HepG2 (cell line): ENCODE results near the gene GNAI2. TPM values are rescaled to one million over a fixed set of nuclear protein-coding genes. Genes with fewer than 3 reads are reported as not detected.

ENCODE experiments used
- ATAC-seq: fragments of 200-7000 bp; cut with Tn5 transposase; 3 replicates; pipeline ENCODE4 v1.9.1; 2020; ENCODE audit warnings: mild to moderate bottlenecking, moderate library complexity
- BruUV-seq: library from RNA; stranded (reverse); fragments of 400-500 nt; replicated peaks from 2 replicates; lab custom pipeline; 2021; lab: Mats Ljungman, UMichigan
- CTCF ChIA-PET: fragments of 300-600 bp; formaldehyde crosslinking; extraction: SDS; loops from one replicate; lab custom pipeline; 2021; ENCODE audit warnings: low total read pairs, inconsistent platforms, low intra/inter-chr PET ratio; lab: Yijun Ruan, JAX
- POLR2A ChIA-PET: fragments of 350-600 bp; sonication (Branson Sonifier 250); formaldehyde crosslinking; loops from one replicate; lab custom pipeline; 2020; ENCODE audit warnings: antibody characterized with exemption, inconsistent platforms; lab: Yijun Ruan, JAX
- DNase-seq: peaks from one replicate; pipeline ENCODE4 v3.0.0-alpha.2; 2015; ENCODE audit warnings: low spot score
- FAIRE-seq: peaks from 3 replicates; lab custom pipeline; 2011; peaks lifted over from hg19 to GRCh38; lab: Jason Lieb, UNC
- H2AFZ ChIP-seq: one replicate; pipeline ENCODE4 v1.6.1; 2011; ENCODE audit warnings: low read length, inconsistent platforms
- H3K27ac ChIP-seq: fragments of 300-600 bp; 3 replicates; pipeline ENCODE4 v1.8.0; 2011; ENCODE audit warnings: mixed run types, mild to moderate bottlenecking, mixed read lengths, low read length, inconsistent platforms; ENCODE audit not compliant: insufficient read depth; ENCODE audit errors: extremely low read length
- H3K27me3 ChIP-seq, 2 experiments: fragments of 200-600 bp in 1 of 2; 2 replicates in 1 of 2; 3 replicates in 1 of 2; pipeline versions ENCODE4 v1.6.0 to v1.8.0; 2011; ENCODE audit warnings: low read length in 2 of 2, mild to moderate bottlenecking in 2 of 2, moderate library complexity in 2 of 2, inconsistent platforms in 1 of 2; ENCODE audit not compliant: insufficient read depth in 2 of 2, control insufficient read depth in 1 of 2
- H3K36me3 ChIP-seq, 2 experiments: fragments of 200-600 bp in 1 of 2; replicated peaks in 1 of 2; 2 replicates in 1 of 2; 3 replicates in 1 of 2; pipeline versions ENCODE4 v1.5.1 to v1.8.0; 2011; ENCODE audit warnings: low read length in 2 of 2, inconsistent platforms in 1 of 2; ENCODE audit not compliant: insufficient read depth in 2 of 2, control insufficient read depth in 1 of 2
- H3K4me1 ChIP-seq: 2 replicates; pipeline ENCODE4 v1.5.1; 2012; ENCODE audit warnings: low read length, inconsistent platforms; ENCODE audit not compliant: insufficient read depth
- H3K4me2 ChIP-seq: 2 replicates; pipeline ENCODE4 v1.6.0; 2011; ENCODE audit warnings: low read depth, low read length, inconsistent platforms
- H3K4me3 ChIP-seq, 3 experiments: fragments of 200-600 bp in 1 of 3; sonication (generic), shearing (Covaris generic) in 1 of 3; replicated peaks in 1 of 3; 2 replicates each; pipeline ENCODE4 v1.5.1; 2011 to 2016; ENCODE audit warnings: low read length in 3 of 3, inconsistent platforms in 2 of 3, low read depth in 2 of 3, mild to moderate bottlenecking in 2 of 3, control low read depth in 1 of 3, mixed read lengths in 1 of 3; ENCODE audit not compliant: insufficient read depth in 1 of 3
- H3K79me2 ChIP-seq: one replicate; pipeline ENCODE4 v1.6.1; 2011; ENCODE audit warnings: low read length, inconsistent platforms; ENCODE audit not compliant: insufficient read depth
- H3K9ac ChIP-seq: 2 replicates; pipeline ENCODE4 v1.6.0; 2011; ENCODE audit warnings: mild to moderate bottlenecking, low read depth, low read length, inconsistent platforms; ENCODE audit not compliant: insufficient read depth
- H3K9me3 ChIP-seq: 2 replicates; pipeline ENCODE4 v1.5.1; 2012; ENCODE audit warnings: mild to moderate bottlenecking, low read length
- H4K20me1 ChIP-seq: 2 replicates; pipeline ENCODE4 v1.6.0; 2011; ENCODE audit warnings: inconsistent platforms, mild to moderate bottlenecking, low read length, moderate library complexity; ENCODE audit not compliant: insufficient read depth
- CCAR2 ChIP-seq: fragments of 200-400 bp; formaldehyde crosslinking; optimal IDR thresholded peaks from 2 replicates; pipeline ENCODE3; 2018; ENCODE audit warnings: low read depth, mild to moderate bottlenecking, low read length, moderate library complexity
- NCOA5 ChIP-seq: sonication (generic); formaldehyde crosslinking; IDR thresholded peaks from 2 replicates; pipeline ENCODE4 v1.4.0; 2020; ENCODE audit warnings: missing genetic modification reagents
- PPARG ChIP-seq: conservative IDR thresholded peaks from 2 replicates; pipeline ENCODE4 v1.6.1; 2016; ENCODE audit warnings: missing biosample characterization, missing genetic modification reagents
- RBFOX2 ChIP-seq: fragments of 200-400 bp; formaldehyde crosslinking; IDR thresholded peaks from 2 replicates; pipeline ENCODE4 v1.6.1; 2017; ENCODE audit warnings: low read depth, mild to moderate bottlenecking, low read length
- THAP11 ChIP-seq: IDR thresholded peaks from 2 replicates; pipeline ENCODE4 v1.6.1; 2016; ENCODE audit warnings: missing biosample characterization, missing genetic modification reagents
- ZMYM2 ChIP-seq: sonication (generic); formaldehyde crosslinking; IDR thresholded peaks from 2 replicates; pipeline ENCODE4 v1.8.0; 2022; ENCODE audit warnings: mild to moderate bottlenecking, missing genetic modification reagents
- ZNF724P ChIP-seq: sonication (generic); formaldehyde crosslinking; IDR thresholded peaks from 2 replicates; pipeline ENCODE4 v1.8.0; 2022; ENCODE audit warnings: missing genetic modification reagents, borderline replicate concordance
- WGBS: methylation state at CpG from one replicate; pipeline ENCODE4 v1.1.6; 2017; ENCODE audit warnings: low lambda C conversion rate; 5-methylcytosine and 5-hydroxymethylcytosine counted together
- in situ Hi-C: cut with HindIII; loops from 2 replicates; pipeline ENCODE4 v1.10.0; 2017; ENCODE audit warnings: low pct_unique_long_range_greater_than_20kb; ENCODE audit not compliant: extremely low pct_ligation_motif_present
- intact Hi-C: fragments of 100-400 bp; cut with micrococcal nuclease; formaldehyde crosslinking; loops from one replicate; pipeline ENCODE4 v1.10.0; 2022; ENCODE audit not compliant: unreplicated experiment
- polyA plus RNA-seq, 8 experiments: library from polyadenylated mRNA; depleted of rRNA in 3 of 8; stranded (reverse) in 7 of 8; unstranded in 1 of 8; fragments of >200 nt; fragmentation: Illumina TruSeq in 4 of 8; extraction: Trizol in 4 of 8; gene quantifications; 2 replicates each; pipeline versions ENCODE4 v1.2.1 to v1.2.3, GENCODE V29; 2011 to 2016; ENCODE audit warnings: low read depth in 4 of 8, missing spikeins in 1 of 8, mixed read lengths in 1 of 8; ENCODE audit not compliant: insufficient read depth in 1 of 8
- total RNA-seq, 5 experiments: library from RNA; depleted of rRNA; stranded (reverse); fragments of >200 nt; fragmentation: Illumina TruSeq; extraction: Trizol; gene quantifications; 2 replicates each; pipeline ENCODE4 v1.2.3, GENCODE V29; 2016; ENCODE audit warnings: low read depth in 1 of 5
- TF ChIP-seq, protein P1 (sequence below): sonication (generic); formaldehyde crosslinking; IDR thresholded peaks from 2 replicates; pipeline ENCODE4 v1.8.0; 2022; ENCODE audit warnings: low read depth, missing genetic modification reagents
- TF ChIP-seq, protein P2 (sequence below): sonication (generic); formaldehyde crosslinking; conservative IDR thresholded peaks from 2 replicates; pipeline ENCODE4 v1.4.0; 2020; ENCODE audit warnings: missing genetic modification reagents
- TF ChIP-seq, protein P3 (sequence below): sonication (generic); IDR thresholded peaks from 2 replicates; pipeline ENCODE4 v1.6.1; 2016; ENCODE audit warnings: low read depth, borderline replicate concordance
- TF ChIP-seq, protein P4 (sequence below): IDR thresholded peaks from 2 replicates; pipeline ENCODE4 v1.6.1; 2016; ENCODE audit warnings: missing compliant biosample characterization, missing genetic modification reagents, borderline replicate concordance
- TF ChIP-seq, protein P5 (sequence below): sonication (generic); formaldehyde crosslinking; IDR thresholded peaks from 2 replicates; pipeline ENCODE4 v1.8.0; 2022; ENCODE audit warnings: mild to moderate bottlenecking, missing genetic modification reagents, moderate library complexity
- TF ChIP-seq, protein P6 (sequence below): sonication (generic); formaldehyde crosslinking; IDR thresholded peaks from 2 replicates; pipeline ENCODE4 v1.5.1; 2020; ENCODE audit warnings: missing genetic modification reagents, mild to moderate bottlenecking, borderline replicate concordance
- TF ChIP-seq, protein P7 (sequence below): sonication (generic); formaldehyde crosslinking; IDR thresholded peaks from 2 replicates; pipeline ENCODE4 v1.9.0; 2022; ENCODE audit warnings: low read depth, missing genetic modification reagents

The GNAI2 gene
- total and polyA plus RNA-seq, 2 of the 13 experiments (the other 11 are each of a cell fraction or from before 2014, with no cell fraction given) = 51.1 to 66.2 TPM

DNA sequence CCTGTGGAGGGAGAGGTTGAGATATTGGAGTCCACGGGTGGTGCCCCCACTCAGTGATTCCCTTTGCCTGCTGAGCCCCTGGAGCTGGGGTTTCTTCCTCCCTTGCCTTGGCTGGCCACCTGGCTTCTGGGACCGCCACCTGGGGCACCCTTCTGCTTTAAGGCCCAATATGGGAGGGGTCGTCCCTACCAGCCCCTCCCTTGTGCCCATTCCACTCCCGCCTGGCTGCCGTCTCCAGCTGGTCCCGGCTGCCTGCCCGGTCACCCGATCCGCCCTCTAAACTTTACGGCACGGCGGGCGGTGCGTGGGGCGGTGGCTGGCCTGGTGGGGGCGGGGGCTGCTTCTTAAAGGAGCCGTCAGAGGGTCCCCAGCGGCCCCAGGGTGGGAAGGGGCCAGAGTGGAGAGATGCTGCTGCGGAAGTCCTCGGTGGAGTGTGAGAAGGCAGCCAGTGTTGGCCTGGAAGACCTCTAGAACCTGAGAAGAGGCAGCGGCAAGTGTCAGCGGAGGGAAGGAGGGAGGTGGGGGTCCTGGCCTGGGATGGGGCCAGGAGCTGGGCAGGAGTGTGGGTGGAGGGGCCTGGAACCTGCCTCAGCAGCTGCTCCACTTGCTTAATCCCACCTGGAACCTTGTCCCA, 31.4 kb downstream of the GNAI2 start:
- CTCF ChIA-PET = no interaction called here
- Histone ChIP-seq H3K36me3 (no peaks in the 10 kb centered on the region; a peak in 2 of 5 replicates), H3K9ac (peak overlapping the region; percentile 94), H3K79me2 (peaks cover 37% of the 10 kb centered on the region), H3K27me3 (no peaks in the 10 kb centered on the region; a peak in 1 of 5 replicates), H3K4me3 (peak overlapping the region; percentile 9 to 83 (median 44); a peak in 5 of 6 replicates), H3K4me1 (peaks cover 88% of the 10 kb centered on the region), H2AFZ (no peak overlapping the region), H3K9me3 (no peaks in the 10 kb centered on the region), H4K20me1 (no peaks in the 10 kb centered on the region), H3K4me2 (peak overlapping the region; percentile 98), H3K27ac (peak overlapping the region; percentile 88)
- WGBS = 28% methylated on average over 7 of the region's 22 CpGs
- intact Hi-C loops = no loop called here
- FAIRE-seq (no peak), ATAC-seq (no peak), DNase-seq (no peak)
- in situ Hi-C loops = no loop called here
- BruUV-seq = no TSS peak
- POLR2A ChIA-PET = interaction anchor here (1.1 to 2.7 kb wide), 6 partner anchors 25 to 72 kb away, joined by 3 to 12 read pairs (median 7); partner anchors contain the start of genes IFRD2 and SLC38A3
- TF ChIP-seq, protein P1, sequence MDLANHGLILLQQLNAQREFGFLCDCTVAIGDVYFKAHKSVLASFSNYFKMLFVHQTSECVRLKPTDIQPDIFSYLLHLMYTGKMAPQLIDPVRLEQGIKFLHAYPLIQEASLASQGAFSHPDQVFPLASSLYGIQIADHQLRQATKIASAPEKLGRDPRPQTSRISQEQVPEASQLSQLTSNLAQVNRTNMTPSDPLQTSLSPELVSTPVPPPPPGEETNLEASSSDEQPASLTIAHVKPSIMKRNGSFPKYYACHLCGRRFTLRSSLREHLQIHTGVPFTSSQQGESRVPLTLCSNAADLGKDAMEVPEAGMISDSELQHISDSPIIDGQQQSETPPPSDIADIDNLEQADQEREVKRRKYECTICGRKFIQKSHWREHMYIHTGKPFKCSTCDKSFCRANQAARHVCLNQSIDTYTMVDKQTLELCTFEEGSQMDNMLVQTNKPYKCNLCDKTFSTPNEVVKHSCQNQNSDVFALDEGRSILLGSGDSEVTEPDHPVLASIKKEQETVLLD (CRISPR knock-in tag) = no peak
- TF ChIP-seq, protein P2, sequence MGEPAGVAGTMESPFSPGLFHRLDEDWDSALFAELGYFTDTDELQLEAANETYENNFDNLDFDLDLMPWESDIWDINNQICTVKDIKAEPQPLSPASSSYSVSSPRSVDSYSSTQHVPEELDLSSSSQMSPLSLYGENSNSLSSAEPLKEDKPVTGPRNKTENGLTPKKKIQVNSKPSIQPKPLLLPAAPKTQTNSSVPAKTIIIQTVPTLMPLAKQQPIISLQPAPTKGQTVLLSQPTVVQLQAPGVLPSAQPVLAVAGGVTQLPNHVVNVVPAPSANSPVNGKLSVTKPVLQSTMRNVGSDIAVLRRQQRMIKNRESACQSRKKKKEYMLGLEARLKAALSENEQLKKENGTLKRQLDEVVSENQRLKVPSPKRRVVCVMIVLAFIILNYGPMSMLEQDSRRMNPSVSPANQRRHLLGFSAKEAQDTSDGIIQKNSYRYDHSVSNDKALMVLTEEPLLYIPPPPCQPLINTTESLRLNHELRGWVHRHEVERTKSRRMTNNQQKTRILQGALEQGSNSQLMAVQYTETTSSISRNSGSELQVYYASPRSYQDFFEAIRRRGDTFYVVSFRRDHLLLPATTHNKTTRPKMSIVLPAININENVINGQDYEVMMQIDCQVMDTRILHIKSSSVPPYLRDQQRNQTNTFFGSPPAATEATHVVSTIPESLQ (CRISPR knock-in tag) = no peak
- TF ChIP-seq NCOA5 (CRISPR knock-in tag) (no peak), ZNF724P (CRISPR knock-in tag) (no peak), CCAR2 (no peak), THAP11 (CRISPR knock-in tag) (no peak), RBFOX2 (0 out of 2 replicates have a peak, but pooled peaks have one; percentile 30), ZMYM2 (CRISPR knock-in tag) (no peak), PPARG (CRISPR knock-in tag) (no peak)
- TF ChIP-seq, protein P3, sequence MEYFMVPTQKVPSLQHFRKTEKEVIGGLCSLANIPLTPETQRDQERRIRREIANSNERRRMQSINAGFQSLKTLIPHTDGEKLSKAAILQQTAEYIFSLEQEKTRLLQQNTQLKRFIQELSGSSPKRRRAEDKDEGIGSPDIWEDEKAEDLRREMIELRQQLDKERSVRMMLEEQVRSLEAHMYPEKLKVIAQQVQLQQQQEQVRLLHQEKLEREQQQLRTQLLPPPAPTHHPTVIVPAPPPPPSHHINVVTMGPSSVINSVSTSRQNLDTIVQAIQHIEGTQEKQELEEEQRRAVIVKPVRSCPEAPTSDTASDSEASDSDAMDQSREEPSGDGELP = peak; percentile 23; the same call in 1 of the 2 replicates
- TF ChIP-seq, protein P4, sequence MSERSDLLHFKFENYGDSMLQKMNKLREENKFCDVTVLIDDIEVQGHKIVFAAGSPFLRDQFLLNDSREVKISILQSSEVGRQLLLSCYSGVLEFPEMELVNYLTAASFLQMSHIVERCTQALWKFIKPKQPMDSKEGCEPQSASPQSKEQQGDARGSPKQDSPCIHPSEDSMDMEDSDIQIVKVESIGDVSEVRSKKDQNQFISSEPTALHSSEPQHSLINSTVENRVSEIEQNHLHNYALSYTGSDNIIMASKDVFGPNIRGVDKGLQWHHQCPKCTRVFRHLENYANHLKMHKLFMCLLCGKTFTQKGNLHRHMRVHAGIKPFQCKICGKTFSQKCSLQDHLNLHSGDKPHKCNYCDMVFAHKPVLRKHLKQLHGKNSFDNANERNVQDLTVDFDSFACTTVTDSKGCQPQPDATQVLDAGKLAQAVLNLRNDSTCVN (CRISPR knock-in tag) = no peak
- TF ChIP-seq, protein P5, sequence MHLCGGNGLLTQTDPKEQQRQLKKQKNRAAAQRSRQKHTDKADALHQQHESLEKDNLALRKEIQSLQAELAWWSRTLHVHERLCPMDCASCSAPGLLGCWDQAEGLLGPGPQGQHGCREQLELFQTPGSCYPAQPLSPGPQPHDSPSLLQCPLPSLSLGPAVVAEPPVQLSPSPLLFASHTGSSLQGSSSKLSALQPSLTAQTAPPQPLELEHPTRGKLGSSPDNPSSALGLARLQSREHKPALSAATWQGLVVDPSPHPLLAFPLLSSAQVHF (CRISPR knock-in tag) = no peak
- TF ChIP-seq, protein P6, sequence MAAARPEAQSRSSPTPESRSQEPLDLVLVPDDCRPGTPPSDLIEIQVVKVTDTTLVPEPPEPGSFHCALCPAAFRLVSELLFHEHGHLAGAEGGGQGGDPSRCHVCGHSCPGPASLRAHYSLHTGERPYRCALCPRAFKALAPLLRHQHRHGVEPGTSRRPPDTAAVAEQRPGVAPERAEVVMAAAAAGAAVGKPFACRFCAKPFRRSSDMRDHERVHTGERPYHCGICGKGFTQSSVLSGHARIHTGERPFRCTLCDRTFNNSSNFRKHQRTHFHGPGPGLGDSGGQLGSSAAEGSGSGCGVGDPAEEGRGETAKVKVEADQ (CRISPR knock-in tag) = no peak
- TF ChIP-seq, protein P7, sequence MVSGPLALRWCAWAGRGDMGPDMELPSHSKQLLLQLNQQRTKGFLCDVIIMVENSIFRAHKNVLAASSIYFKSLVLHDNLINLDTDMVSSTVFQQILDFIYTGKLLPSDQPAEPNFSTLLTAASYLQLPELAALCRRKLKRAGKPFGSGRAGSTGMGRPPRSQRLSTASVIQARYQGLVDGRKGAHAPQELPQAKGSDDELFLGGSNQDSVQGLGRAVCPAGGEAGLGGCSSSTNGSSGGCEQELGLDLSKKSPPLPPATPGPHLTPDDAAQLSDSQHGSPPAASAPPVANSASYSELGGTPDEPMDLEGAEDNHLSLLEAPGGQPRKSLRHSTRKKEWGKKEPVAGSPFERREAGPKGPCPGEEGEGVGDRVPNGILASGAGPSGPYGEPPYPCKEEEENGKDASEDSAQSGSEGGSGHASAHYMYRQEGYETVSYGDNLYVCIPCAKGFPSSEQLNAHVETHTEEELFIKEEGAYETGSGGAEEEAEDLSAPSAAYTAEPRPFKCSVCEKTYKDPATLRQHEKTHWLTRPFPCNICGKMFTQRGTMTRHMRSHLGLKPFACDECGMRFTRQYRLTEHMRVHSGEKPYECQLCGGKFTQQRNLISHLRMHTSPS (CRISPR knock-in tag) = no peak
